ENCODE measurements around the gene PRR12.

Gene PRR12

GRCh38 chr19:49665036-49665350 is 74.0 kb downstream of the PRR12 start:
- WGBS (ENCODE audit: insufficient coverage), result 0% methylated on average over 7 of the region's 7 CpGs
- Histone ChIP-seq H3K27ac (ENCODE audit: insufficient read depth in 1 of 2, low read depth in 1 of 2, low read length in 2 of 2, poor library complexity in 1 of 2, severe bottlenecking in 2 of 2) (peak overlapping the region; percentile 55 to 89), H3K9me3 (ENCODE audit: control extremely low read depth in 1 of 5, control insufficient read depth in 4 of 5, insufficient read depth in 2 of 5, low read depth in 1 of 5, low read length in 4 of 5) (no peaks in the 10 kb centered on the region), H3K36me3 (ENCODE audit: control insufficient read depth in 4 of 4, insufficient read depth in 4 of 4, low read length in 3 of 4) (peaks cover 10 to 41% (median 27%) of the 10 kb centered on the region in 4 experiments), H3K4me1 (ENCODE audit: control extremely low read depth in 1 of 4, control insufficient read depth in 4 of 4, insufficient read depth in 4 of 4, low read length in 3 of 4) (peaks cover 3 to 34% (median 30%) of the 10 kb centered on the region in 4 experiments), H3K27me3 (replicated peaks in 2 of 5; ENCODE audit: control insufficient read depth in 4 of 5, insufficient read depth in 5 of 5, low read length in 4 of 5) (no peaks in the 10 kb centered on the region), H3K4me3 (ENCODE audit: control insufficient read depth in 1 of 7, extremely low read depth in 1 of 7, insufficient read depth in 4 of 7, low read depth in 2 of 7, low read length in 6 of 7) (peak overlapping the region; percentile 84 to 99 (median 96))
- ChIA-PET POLR2A (interaction anchor here (1.4 to 2.5 kb wide), 4 partner anchors 11 to 69 kb away, joined by 3 to 8 read pairs (median 6); partner anchors contain the start of genes RRAS and SCAF1), CTCF (interaction anchor here (1.0 to 2.7 kb wide), 4 partner anchors 8 to 22 kb away, joined by 3 to 10 read pairs (median 8); no protein-coding TSS in a partner anchor)
- DNase-seq, result no peak

- H3K27ac ChIP-seq (ENCODE audit: insufficient read depth in 1 of 2, low read depth in 1 of 2, low read length in 2 of 2, poor library complexity in 1 of 2, severe bottlenecking in 2 of 2), result peak within 1 kb of the TSS; percentile 61 to 89
- peak; percentile 95 to 98 (median 97) for DNase-seq
- ChIA-PET POLR2A (interaction anchor here (1.4 to 2.5 kb wide), 3 partner anchors 11 to 25 kb away, joined by 5 to 8 read pairs (median 7); partner anchors contain the start of genes RRAS and SCAF1), CTCF (interaction anchor here (1.0 to 2.7 kb wide), 3 partner anchors 8 to 22 kb away, joined by 3 to 10 read pairs (median 6); no protein-coding TSS in a partner anchor)
- H3K4me3 ChIP-seq (ENCODE audit: control insufficient read depth in 1 of 7, extremely low read depth in 1 of 7, insufficient read depth in 4 of 7, low read depth in 2 of 7, low read length in 6 of 7), result peak within 1 kb of the TSS; percentile 84 to 99 (median 96)
- peaks cover 10 to 39% (median 23%) of the 10 kb centered on the region in 4 experiments for H3K36me3 ChIP-seq (ENCODE audit: control insufficient read depth in 4 of 4, insufficient read depth in 4 of 4, low read length in 3 of 4)
- H3K27me3 ChIP-seq (replicated peaks in 2 of 5; ENCODE audit: control insufficient read depth in 4 of 5, insufficient read depth in 5 of 5, low read length in 4 of 5), result no peaks in the 10 kb centered on the region
- H3K4me1 ChIP-seq (ENCODE audit: control extremely low read depth in 1 of 4, control insufficient read depth in 4 of 4, insufficient read depth in 4 of 4, low read length in 3 of 4), result peaks cover 3 to 34% (median 30%) of the 10 kb centered on the region in 4 experiments
- WGBS (ENCODE audit: insufficient coverage), result under 1% methylated on average over 43 of the region's 50 CpGs
- H3K9me3 ChIP-seq (ENCODE audit: control extremely low read depth in 1 of 5, control insufficient read depth in 4 of 5, insufficient read depth in 2 of 5, low read depth in 1 of 5, low read length in 4 of 5), result no peaks in the 10 kb centered on the region
Observed at GRCh38 chr19:49665351-49666119, 74.6 kb downstream of the PRR12 start, which contains the start of the genes BCL2L12 and IRF3. BCL2L12 (plus strand) TSS chr19:49665933; CDS start chr19:49666693, 760 bp downstream. IRF3 (minus strand) TSS chr19:49665857; CDS start chr19:49664838, 1,019 bp downstream.

GRCh38 chr19:49666120-49666444 is 75.1 kb downstream of the PRR12 start:
- peak overlapping the region; percentile 84 to 99 (median 96) for H3K4me3 ChIP-seq (ENCODE audit: control insufficient read depth in 1 of 7, extremely low read depth in 1 of 7, insufficient read depth in 4 of 7, low read depth in 2 of 7, low read length in 6 of 7)
- H3K4me1 ChIP-seq (ENCODE audit: control extremely low read depth in 1 of 4, control insufficient read depth in 4 of 4, insufficient read depth in 4 of 4, low read length in 3 of 4), result peaks cover 3 to 34% (median 30%) of the 10 kb centered on the region in 4 experiments

GRCh38 chr19:49667473-49667872 is 76.5 kb downstream of the PRR12 start:
- 94% methylated on average over 2 of the region's 2 CpGs for WGBS (ENCODE audit: insufficient coverage)
- Histone ChIP-seq H3K27ac (ENCODE audit: insufficient read depth in 1 of 2, low read depth in 1 of 2, low read length in 2 of 2, poor library complexity in 1 of 2, severe bottlenecking in 2 of 2) (peak overlapping the region in 1 of 2 experiments; percentile 89), H3K36me3 (ENCODE audit: control insufficient read depth in 4 of 4, insufficient read depth in 4 of 4, low read length in 3 of 4) (peaks cover 2 to 23% (median 10%) of the 10 kb centered on the region in 4 experiments), H3K27me3 (replicated peaks in 2 of 5; ENCODE audit: control insufficient read depth in 4 of 5, insufficient read depth in 5 of 5, low read length in 4 of 5) (no peaks in the 10 kb centered on the region), H3K9me3 (ENCODE audit: control extremely low read depth in 1 of 5, control insufficient read depth in 4 of 5, insufficient read depth in 2 of 5, low read depth in 1 of 5, low read length in 4 of 5) (no peaks in the 10 kb centered on the region), H3K4me1 (ENCODE audit: control extremely low read depth in 1 of 4, control insufficient read depth in 4 of 4, insufficient read depth in 4 of 4, low read length in 3 of 4) (peaks cover 3 to 41% (median 35%) of the 10 kb centered on the region in 4 experiments), H3K4me3 (ENCODE audit: control insufficient read depth in 1 of 7, extremely low read depth in 1 of 7, insufficient read depth in 4 of 7, low read depth in 2 of 7, low read length in 6 of 7) (no peak overlapping the region)
- CTCF ChIA-PET, result interaction anchor here (1.1 to 1.3 kb wide), 3 partner anchors 11 to 27 kb away, joined by 3 to 5 read pairs (median 3); partner anchors contain the start of gene RRAS
- POLR2A ChIA-PET, result interaction anchor here (0.8 kb wide), 1 partner anchor 27 kb away, joined by 3 read pairs; no protein-coding TSS in a partner anchor
- no peak for DNase-seq

More at GRCh38 chr19:49666120-49666444, 75.1 kb downstream of the PRR12 start:
- WGBS (ENCODE audit: insufficient coverage), result 0% methylated on average over 7 of the region's 9 CpGs
- CTCF ChIA-PET, result interaction anchor here (0.7 to 2.7 kb wide), 3 partner anchors 8 to 10 kb away, joined by 3 to 6 read pairs (median 3); no protein-coding TSS in a partner anchor
- Histone ChIP-seq H3K9me3 (ENCODE audit: control extremely low read depth in 1 of 5, control insufficient read depth in 4 of 5, insufficient read depth in 2 of 5, low read depth in 1 of 5, low read length in 4 of 5) (no peaks in the 10 kb centered on the region), H3K27ac (ENCODE audit: insufficient read depth in 1 of 2, low read depth in 1 of 2, low read length in 2 of 2, poor library complexity in 1 of 2, severe bottlenecking in 2 of 2) (peak overlapping the region; percentile 61 to 89), H3K27me3 (replicated peaks in 2 of 5; ENCODE audit: control insufficient read depth in 4 of 5, insufficient read depth in 5 of 5, low read length in 4 of 5) (no peaks in the 10 kb centered on the region), H3K36me3 (ENCODE audit: control insufficient read depth in 4 of 4, insufficient read depth in 4 of 4, low read length in 3 of 4) (peaks cover 8 to 35% (median 19%) of the 10 kb centered on the region in 4 experiments)
- POLR2A ChIA-PET, result interaction anchor here (1.4 to 2.5 kb wide), 2 partner anchors 24 to 25 kb away, joined by 5 to 8 read pairs; partner anchors contain the start of genes RRAS and SCAF1
- DNase-seq, result no peak

GRCh38 chr19:49669516-49669915 is 78.5 kb downstream of the PRR12 start:
- Histone ChIP-seq H3K4me1 (ENCODE audit: control extremely low read depth in 1 of 4, control insufficient read depth in 4 of 4, insufficient read depth in 4 of 4, low read length in 3 of 4) (peaks cover 3 to 30% (median 23%) of the 10 kb centered on the region in 4 experiments), H3K27ac (ENCODE audit: insufficient read depth in 1 of 2, low read depth in 1 of 2, low read length in 2 of 2, poor library complexity in 1 of 2, severe bottlenecking in 2 of 2) (peak overlapping the region in 1 of 2 experiments; percentile 1), H3K4me3 (ENCODE audit: control insufficient read depth in 1 of 7, extremely low read depth in 1 of 7, insufficient read depth in 4 of 7, low read depth in 2 of 7, low read length in 6 of 7) (no peak overlapping the region), H3K27me3 (replicated peaks in 2 of 5; ENCODE audit: control insufficient read depth in 4 of 5, insufficient read depth in 5 of 5, low read length in 4 of 5) (no peaks in the 10 kb centered on the region), H3K9me3 (ENCODE audit: control extremely low read depth in 1 of 5, control insufficient read depth in 4 of 5, insufficient read depth in 2 of 5, low read depth in 1 of 5, low read length in 4 of 5) (no peaks in the 10 kb centered on the region), H3K36me3 (ENCODE audit: control insufficient read depth in 4 of 4, insufficient read depth in 4 of 4, low read length in 3 of 4) (peaks cover 0 to 14% (median 5%) of the 10 kb centered on the region in 4 experiments)
- CTCF ChIA-PET, result interaction anchor here (1.1 to 2.6 kb wide), 2 partner anchors 22 to 26 kb away, joined by 3 to 6 read pairs; partner anchors contain the start of gene CPT1C
- DNase-seq, result no peak
- POLR2A ChIA-PET, result no interaction called here
- WGBS (ENCODE audit: insufficient coverage), result 100% methylated on average over 1 of the region's 3 CpGs

GRCh38 chr19:49672131-49672919 is 81.3 kb downstream of the PRR12 start:
- peak overlapping the region in 1 of 2 experiments; percentile 12 for H3K27ac ChIP-seq (ENCODE audit: insufficient read depth in 1 of 2, low read depth in 1 of 2, low read length in 2 of 2, poor library complexity in 1 of 2, severe bottlenecking in 2 of 2)
- POLR2A ChIA-PET, result no interaction called here
- no peaks in the 10 kb centered on the region for H3K27me3 ChIP-seq (replicated peaks in 2 of 5; ENCODE audit: control insufficient read depth in 4 of 5, insufficient read depth in 5 of 5, low read length in 4 of 5)
- H3K4me3 ChIP-seq (ENCODE audit: control insufficient read depth in 1 of 7, extremely low read depth in 1 of 7, insufficient read depth in 4 of 7, low read depth in 2 of 7, low read length in 6 of 7), result peak overlapping the region in 2 of 7 experiments; percentile 28 to 48
- H3K9me3 ChIP-seq (ENCODE audit: control extremely low read depth in 1 of 5, control insufficient read depth in 4 of 5, insufficient read depth in 2 of 5, low read depth in 1 of 5, low read length in 4 of 5), result no peaks in the 10 kb centered on the region
- peak; percentile 59 to 77 (median 74) for DNase-seq
- CTCF ChIA-PET, result interaction anchor here (0.7 to 3.2 kb wide), 20 partner anchors 11 to 175 kb away, joined by 3 to 15 read pairs (median 3); partner anchors contain the start of genes PRR12 and RRAS
- 53% methylated on average over 22 of the region's 28 CpGs for WGBS (ENCODE audit: insufficient coverage)
- peaks cover 0 to 14% (median 5%) of the 10 kb centered on the region in 4 experiments for H3K36me3 ChIP-seq (ENCODE audit: control insufficient read depth in 4 of 4, insufficient read depth in 4 of 4, low read length in 3 of 4)
- peaks cover 0 to 12% (median 10%) of the 10 kb centered on the region in 4 experiments for H3K4me1 ChIP-seq (ENCODE audit: control extremely low read depth in 1 of 4, control insufficient read depth in 4 of 4, insufficient read depth in 4 of 4, low read length in 3 of 4)

All from common myeloid progenitor, CD34-positive (primary cell).